Prostate gland (tissue), 2 donors: ENCODE measurements around the gene DHX40. TPM values are rescaled to one million over a fixed set of nuclear protein-coding genes. Genes with fewer than 3 reads are reported as not detected.

Source experiments
- DNase-seq: peaks from one replicate; pipeline ENCODE4 v3.0.0-alpha.2; 2019; ENCODE audit warnings: low spot score
- H3K27ac ChIP-seq, 2 donors: fragments of 200-600 bp; sonication (generic); 2 replicates each; pipeline ENCODE4 v1.5.1; 2017 to 2019
- H3K27me3 ChIP-seq: fragments of 200-600 bp; sonication (generic); replicated peaks from 2 replicates; pipeline ENCODE4 v1.5.1; 2019; ENCODE audit not compliant: insufficient read depth
- H3K36me3 ChIP-seq, 2 donors: fragments of 200-600 bp; sonication (generic); 1 replicate in 1 of 2; 2 replicates in 1 of 2; pipeline versions ENCODE4 v1.5.1 to v1.8.1; 2017 to 2019
- H3K4me1 ChIP-seq: fragments of 200-600 bp; sonication (generic); replicated peaks from 2 replicates; pipeline ENCODE4 v1.5.1; 2019
- H3K4me3 ChIP-seq, 2 donors: fragments of 200-600 bp; sonication (generic); 2 replicates each; pipeline ENCODE4 v1.5.1; 2017 to 2019
- H3K9me3 ChIP-seq: fragments of 200-600 bp; sonication (generic); 2 replicates; pipeline ENCODE4 v1.5.1; 2017
- POLR2A ChIP-seq: fragments of 450-650 bp; IDR thresholded peaks from one replicate; pipeline ENCODE4 v1.6.1; 2016; ENCODE audit warnings: antibody characterized with exemption, mild to moderate bottlenecking
- POLR2AphosphoS5 ChIP-seq: sonication (generic); formaldehyde crosslinking; IDR thresholded peaks from one replicate; pipeline ENCODE4 v1.6.1; 2017; ENCODE audit warnings: antibody characterized with exemption
- WGBS: methylation state at CpG from one replicate; pipeline ENCODE4 v1.1.5; 2018; 5-methylcytosine and 5-hydroxymethylcytosine counted together
- intact Hi-C: fragments of 100-400 bp; cut with DNase I; formaldehyde crosslinking; loops from one replicate; pipeline ENCODE4 v1.14.2; 2022
- total RNA-seq, 2 donors: library from RNA; depleted of rRNA; stranded (reverse); fragments of >200 nt; gene quantifications; one replicate each; pipeline ENCODE4 v1.1.0, GENCODE V29; 2016
- TF ChIP-seq, protein P1 (sequence below), 4 experiments: fragments of 200-600 bp in 2 of 4; fragments of 450-650 bp in 2 of 4; sonication (generic) in 2 of 4; IDR thresholded peaks; 1 replicate in 3 of 4; 2 replicates in 1 of 4; pipeline ENCODE4 v1.5.1; 2016 to 2019; ENCODE audit warnings: antibody characterized with exemption in 4 of 4, mild to moderate bottlenecking in 2 of 4, moderate library complexity in 2 of 4

The DHX40 gene
- total RNA-seq, 2 donors from 2014 or later: 43.7 to 53.7 TPM

DNA sequence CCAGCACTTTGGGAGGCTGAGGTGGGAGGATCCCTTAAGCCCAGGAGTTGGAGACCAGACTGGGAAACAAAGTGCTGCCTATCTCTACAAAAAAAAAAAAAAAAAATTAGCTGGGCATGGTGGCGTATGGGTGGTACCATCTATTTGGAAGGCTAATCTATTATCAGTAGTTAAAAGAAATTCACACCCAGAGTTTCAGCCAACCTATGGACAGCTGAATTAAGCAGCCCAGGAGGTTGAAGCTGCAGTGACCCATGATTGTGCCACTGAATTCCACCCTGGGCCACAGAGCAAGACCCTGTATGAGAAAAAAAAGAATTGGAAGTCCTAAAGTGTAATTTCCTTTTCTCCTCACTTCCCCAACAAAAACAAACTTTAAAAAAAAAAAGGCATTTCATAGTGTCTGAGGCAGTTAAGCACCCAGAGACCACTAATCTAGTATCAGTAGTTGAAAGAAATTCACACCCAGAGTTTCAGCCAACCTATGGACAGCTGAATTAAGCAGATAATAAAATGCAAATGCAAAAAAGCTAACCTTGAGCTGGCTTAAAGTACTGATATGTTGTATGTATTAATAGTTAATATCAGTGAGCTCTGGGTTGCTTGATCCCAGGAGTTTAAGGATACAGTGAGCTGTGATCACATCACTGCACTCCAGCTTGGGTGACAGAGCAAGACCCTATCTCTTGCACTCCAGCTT lies 72.4 kb downstream of the DHX40 start:
- Histone ChIP-seq H3K27ac (no peak overlapping the region), H3K9me3 (no peaks in the 10 kb centered on the region), H3K36me3 (no peaks in the 10 kb centered on the region), H3K4me3 (no peak overlapping the region), H3K4me1 (peaks cover 12% of the 10 kb centered on the region), H3K27me3 (no peaks in the 10 kb centered on the region)
- no peak for DNase-seq
- intact Hi-C loops: no loop called here
- 96% methylated on average over 1 of the region's 1 CpG for WGBS
- TF ChIP-seq, protein P1, sequence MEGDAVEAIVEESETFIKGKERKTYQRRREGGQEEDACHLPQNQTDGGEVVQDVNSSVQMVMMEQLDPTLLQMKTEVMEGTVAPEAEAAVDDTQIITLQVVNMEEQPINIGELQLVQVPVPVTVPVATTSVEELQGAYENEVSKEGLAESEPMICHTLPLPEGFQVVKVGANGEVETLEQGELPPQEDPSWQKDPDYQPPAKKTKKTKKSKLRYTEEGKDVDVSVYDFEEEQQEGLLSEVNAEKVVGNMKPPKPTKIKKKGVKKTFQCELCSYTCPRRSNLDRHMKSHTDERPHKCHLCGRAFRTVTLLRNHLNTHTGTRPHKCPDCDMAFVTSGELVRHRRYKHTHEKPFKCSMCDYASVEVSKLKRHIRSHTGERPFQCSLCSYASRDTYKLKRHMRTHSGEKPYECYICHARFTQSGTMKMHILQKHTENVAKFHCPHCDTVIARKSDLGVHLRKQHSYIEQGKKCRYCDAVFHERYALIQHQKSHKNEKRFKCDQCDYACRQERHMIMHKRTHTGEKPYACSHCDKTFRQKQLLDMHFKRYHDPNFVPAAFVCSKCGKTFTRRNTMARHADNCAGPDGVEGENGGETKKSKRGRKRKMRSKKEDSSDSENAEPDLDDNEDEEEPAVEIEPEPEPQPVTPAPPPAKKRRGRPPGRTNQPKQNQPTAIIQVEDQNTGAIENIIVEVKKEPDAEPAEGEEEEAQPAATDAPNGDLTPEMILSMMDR (IDR thresholded peaks at IDR 0.05): no peak
- no peak for TF ChIP-seq POLR2AphosphoS5
- no peak for TF ChIP-seq POLR2A

DNA sequence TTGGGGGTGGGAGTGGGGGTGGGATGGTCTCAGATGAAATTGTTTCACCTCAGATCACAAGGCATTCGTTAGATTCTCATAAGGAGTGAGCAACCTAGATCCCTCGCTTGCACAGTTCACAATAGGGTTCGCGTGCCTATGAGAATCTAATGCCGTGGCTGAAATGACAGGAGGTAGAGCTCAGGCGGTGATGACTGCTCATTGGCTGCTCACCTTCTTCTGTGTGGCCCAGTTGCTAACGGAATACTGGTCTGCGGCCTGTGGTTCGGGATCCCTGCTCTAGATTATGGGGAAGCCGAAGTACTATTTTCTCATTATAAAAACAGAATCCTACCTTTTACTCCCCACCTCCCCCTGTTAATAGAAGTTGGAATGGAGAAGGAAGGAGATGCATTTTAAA lies 73.1 kb downstream of the DHX40 start:
- Histone ChIP-seq H3K4me1 (peaks cover 16% of the 10 kb centered on the region), H3K4me3 (no peak overlapping the region), H3K36me3 (no peaks in the 10 kb centered on the region), H3K9me3 (no peaks in the 10 kb centered on the region), H3K27me3 (no peaks in the 10 kb centered on the region), H3K27ac (no peak overlapping the region)
- TF ChIP-seq, protein P1 (IDR thresholded peaks at IDR 0.05): no peak
- TF ChIP-seq POLR2AphosphoS5 (no peak), POLR2A (no peak)
- no peak for DNase-seq
- intact Hi-C loops: no loop called here
- 67% methylated on average over 10 of the region's 10 CpGs for WGBS

DNA sequence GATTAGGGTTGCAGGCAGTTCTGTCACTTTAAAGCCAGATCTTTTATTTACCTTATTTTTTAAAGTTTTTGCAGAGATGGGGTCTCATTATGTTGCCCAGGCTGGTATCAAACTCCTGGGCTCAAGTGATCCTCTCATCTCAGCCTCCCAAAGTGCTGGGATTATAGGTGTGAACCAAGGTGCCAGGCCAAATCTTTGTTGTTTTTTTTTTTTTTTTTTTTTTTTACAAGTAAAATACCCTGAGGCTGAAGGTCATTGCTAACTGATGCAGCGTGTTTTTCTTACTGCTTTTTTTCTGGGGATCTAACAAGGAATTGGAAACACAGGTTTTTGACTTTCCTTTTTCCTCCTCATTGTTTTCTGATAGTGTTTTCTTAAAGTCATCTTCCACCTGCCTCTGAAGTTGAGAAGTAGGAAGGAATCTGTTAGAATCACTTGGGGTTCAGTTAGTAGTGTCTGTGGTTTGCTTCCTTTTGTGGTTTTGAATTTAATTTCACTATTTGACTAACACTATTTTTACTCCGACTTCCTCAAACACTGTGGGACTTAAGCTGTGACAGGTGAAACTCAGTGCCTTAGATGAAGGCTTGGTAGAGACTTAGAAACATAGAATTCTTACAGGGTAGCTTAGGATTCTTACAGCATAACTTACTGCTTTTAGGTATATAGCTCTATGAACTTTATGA lies 76.5 kb downstream of the DHX40 start:
- no peaks in the 10 kb centered on the region for H3K27me3 ChIP-seq
- no peaks in the 10 kb centered on the region for H3K9me3 ChIP-seq
- H3K36me3 ChIP-seq: no peaks in the 10 kb centered on the region
- H3K4me1 ChIP-seq: peaks cover 4% of the 10 kb centered on the region
- peak overlapping the region in 1 of 2 donors; percentile 48 for H3K27ac ChIP-seq
- TF ChIP-seq POLR2AphosphoS5: no peak
- DNase-seq: no peak
- intact Hi-C loops: no loop called here
- no peak overlapping the region for H3K4me3 ChIP-seq
- 34% methylated on average over 2 of the region's 2 CpGs for WGBS

DNA sequence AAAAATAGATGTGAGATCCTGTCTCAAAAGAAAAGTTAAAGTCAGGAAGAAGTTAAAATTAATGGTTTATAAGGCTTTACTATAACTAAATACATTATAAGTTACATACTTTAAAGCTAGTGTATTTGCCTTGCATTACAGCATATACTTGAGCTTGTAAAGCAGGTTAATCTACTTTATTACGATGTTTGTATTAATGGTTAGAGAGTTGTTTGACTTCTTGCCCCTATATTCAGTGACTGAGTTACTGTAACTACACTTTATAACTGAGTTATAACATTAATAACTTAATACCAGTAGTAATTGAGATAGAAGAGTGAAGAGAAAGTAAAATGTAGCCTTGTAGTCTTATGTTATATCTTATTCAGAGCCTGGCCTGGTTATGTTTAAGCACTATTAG lies 77.2 kb downstream of the DHX40 start:
- no peaks in the 10 kb centered on the region for H3K27me3 ChIP-seq
- no peak for DNase-seq
- no peak overlapping the region for H3K4me3 ChIP-seq
- peaks cover 4% of the 10 kb centered on the region for H3K4me1 ChIP-seq
- WGBS: 45% methylated on average over 1 of the region's 1 CpG
- intact Hi-C loops: no loop called here
- H3K9me3 ChIP-seq: no peaks in the 10 kb centered on the region
- no peaks in the 10 kb centered on the region for H3K36me3 ChIP-seq
- H3K27ac ChIP-seq: peak overlapping the region; percentile 20 to 48
- TF ChIP-seq POLR2AphosphoS5: no peak
- TF ChIP-seq POLR2A: no peak
- TF ChIP-seq, protein P1 (IDR thresholded peaks at IDR 0.05): no peak

DNA sequence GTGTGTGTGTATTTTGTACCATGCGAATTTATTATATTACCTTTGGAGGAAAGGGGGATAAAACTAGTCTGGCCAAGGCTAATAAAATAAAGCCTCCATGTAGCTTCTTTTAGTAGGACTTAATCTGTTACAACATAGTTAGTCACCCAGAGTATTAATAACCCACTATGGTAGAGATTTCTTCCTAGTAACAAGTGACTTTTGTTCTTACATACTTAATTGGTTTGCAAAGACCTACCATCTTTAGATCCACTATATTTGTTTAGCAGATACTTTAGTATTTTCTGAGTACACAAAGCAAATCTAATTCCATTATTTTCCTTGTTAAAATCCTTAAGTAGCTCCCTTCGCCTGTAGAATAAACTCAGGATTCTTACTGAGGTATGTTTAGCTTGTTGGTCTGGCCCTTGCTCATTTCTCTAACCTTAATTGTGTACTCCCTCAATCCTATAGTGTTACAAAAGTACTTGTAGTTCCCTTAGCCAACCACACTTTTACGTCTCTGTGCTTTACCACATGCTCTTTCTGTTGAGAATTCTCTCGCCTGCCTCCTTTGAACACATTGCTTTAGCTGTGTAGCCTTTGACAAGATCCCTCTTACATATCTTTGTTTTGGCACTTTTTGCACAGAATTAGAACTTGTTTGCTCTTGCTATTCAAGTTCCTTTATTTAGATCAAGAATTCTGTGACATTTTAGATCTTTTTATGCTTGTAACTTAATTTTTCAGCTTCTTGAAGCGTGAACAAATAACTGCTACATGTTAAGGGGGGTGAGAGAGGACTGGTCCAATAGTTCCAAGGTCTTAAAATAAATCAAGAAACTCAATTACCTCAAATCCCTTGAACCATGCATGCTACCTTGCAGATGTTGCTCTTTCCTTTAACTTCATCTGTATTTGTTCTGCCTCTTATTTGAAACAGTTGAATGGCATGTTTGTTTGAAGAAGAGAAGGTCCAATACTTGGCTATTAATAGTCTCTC lies 78.0 kb downstream of the DHX40 start:
- no peak for DNase-seq
- Histone ChIP-seq H3K27me3 (no peaks in the 10 kb centered on the region), H3K4me3 (no peak overlapping the region), H3K27ac (peak overlapping the region in 1 of 2 donors; percentile 48), H3K4me1 (peaks cover 4% of the 10 kb centered on the region), H3K36me3 (no peaks in the 10 kb centered on the region), H3K9me3 (no peaks in the 10 kb centered on the region)
- intact Hi-C loops: no loop called here
- 57% methylated on average over 5 of the region's 5 CpGs for WGBS
- TF ChIP-seq POLR2AphosphoS5 (no peak), POLR2A (no peak)
- TF ChIP-seq, protein P1 (IDR thresholded peaks at IDR 0.05): no peak
